CD14-positive monocyte (primary cell): ENCODE results near the gene CACNA2D1. TPM values are rescaled to one million over a fixed set of nuclear protein-coding genes. Genes with fewer than 3 reads are reported as not detected.

ENCODE experiments used
- DNase-seq, 3 donors: peaks; one replicate each; pipeline ENCODE4 v3.0.0-alpha.2; 2011 to 2022
- H2AFZ ChIP-seq: 2 replicates; pipeline ENCODE4 v1.6.0; 2012; ENCODE audit warnings: mild to moderate bottlenecking, low read depth, low read length, inconsistent platforms; ENCODE audit not compliant: insufficient read depth, poor library complexity, severe bottlenecking
- H3K27ac ChIP-seq, 2 donors: 1 replicate in 1 of 2; 2 replicates in 1 of 2; pipeline ENCODE4 v1.5.1; 2012 to 2013; ENCODE audit warnings: low read length in 2 of 2, control low read depth in 1 of 2, inconsistent platforms in 1 of 2, low read depth in 1 of 2, mild to moderate bottlenecking in 1 of 2
- H3K27me3 ChIP-seq, 2 donors: one replicate each; pipeline versions ENCODE4 v1.6.0 to v1.6.1; 2011 to 2013; ENCODE audit warnings: low read length in 2 of 2; ENCODE audit not compliant: control insufficient read depth in 2 of 2, insufficient read depth in 2 of 2
- H3K36me3 ChIP-seq, 2 donors: replicated peaks in 1 of 2; 1 replicate in 1 of 2; 2 replicates in 1 of 2; pipeline versions ENCODE4 v1.5.1 to v1.6.1; 2012 to 2013; ENCODE audit warnings: low read length in 2 of 2, control low read depth in 1 of 2, inconsistent platforms in 1 of 2, mild to moderate bottlenecking in 1 of 2; ENCODE audit not compliant: insufficient read depth in 2 of 2, control insufficient read depth in 1 of 2
- H3K4me1 ChIP-seq, 2 donors: 1 replicate in 1 of 2; 2 replicates in 1 of 2; pipeline versions ENCODE4 v1.5.1 to v1.6.1; 2012 to 2013; ENCODE audit warnings: low read length in 2 of 2, control low read depth in 1 of 2, inconsistent platforms in 1 of 2, mild to moderate bottlenecking in 1 of 2, moderate library complexity in 1 of 2; ENCODE audit not compliant: insufficient read depth in 2 of 2, control insufficient read depth in 1 of 2
- H3K4me2 ChIP-seq: replicated peaks from 2 replicates; pipeline ENCODE3; 2012; ENCODE audit warnings: low read length, moderate library complexity, mild to moderate bottlenecking; ENCODE audit not compliant: poor library complexity, severe bottlenecking; ENCODE audit errors: extremely low read depth
- H3K4me3 ChIP-seq, 3 experiments: fragments of 200-600 bp in 1 of 3; sonication (generic) in 1 of 3; replicated peaks in 1 of 3; 1 replicate in 2 of 3; 2 replicates in 1 of 3; pipeline ENCODE4 v1.5.1; 2011 to 2013; ENCODE audit warnings: low read length in 3 of 3, mild to moderate bottlenecking in 3 of 3, control low read depth in 2 of 3, low read depth in 2 of 3, inconsistent platforms in 1 of 3, moderate library complexity in 1 of 3
- H3K79me2 ChIP-seq: 2 replicates; pipeline ENCODE4 v1.6.0; 2012; ENCODE audit warnings: mild to moderate bottlenecking, control low read depth, inconsistent platforms, low read length, moderate library complexity; ENCODE audit not compliant: insufficient read depth
- H3K9ac ChIP-seq: 2 replicates; pipeline ENCODE4 v1.6.0; 2017; ENCODE audit warnings: low read length, mild to moderate bottlenecking; ENCODE audit not compliant: insufficient read depth, poor library complexity, severe bottlenecking
- H3K9me3 ChIP-seq, 2 donors: replicated peaks in 1 of 2; 1 replicate in 1 of 2; 2 replicates in 1 of 2; pipeline versions ENCODE4 v1.5.1 to v1.6.1; 2012 to 2013; ENCODE audit warnings: low read length in 2 of 2, control low read depth in 1 of 2; ENCODE audit not compliant: control insufficient read depth in 1 of 2, insufficient read depth in 1 of 2
- H4K20me1 ChIP-seq: 2 replicates; pipeline ENCODE4 v1.6.0; 2012; ENCODE audit warnings: mild to moderate bottlenecking, low read length, control low read depth, moderate library complexity; ENCODE audit not compliant: insufficient read depth
- H3K27ac Mint-ChIP-seq, 7 donors: one replicate each; pipeline ENCODE4 v1.8.0; 2020; ENCODE audit warnings: mild to moderate bottlenecking in 7 of 7, mixed read lengths in 7 of 7, moderate library complexity in 6 of 7, inconsistent platforms in 2 of 7
- H3K27me3 Mint-ChIP-seq, 3 donors: one replicate each; pipeline ENCODE4 v1.8.0; 2021 to 2022; ENCODE audit warnings: low read depth in 3 of 3, mild to moderate bottlenecking in 3 of 3, mixed read lengths in 3 of 3, moderate library complexity in 3 of 3, inconsistent platforms in 1 of 3
- H3K36me3 Mint-ChIP-seq, 2 donors: one replicate each; pipeline ENCODE4 v1.8.0; 2020; ENCODE audit warnings: mixed read lengths in 2 of 2, inconsistent platforms in 1 of 2, mild to moderate bottlenecking in 1 of 2
- H3K4me1 Mint-ChIP-seq: one replicate; pipeline ENCODE4 v1.8.0; 2020; ENCODE audit warnings: mild to moderate bottlenecking, mixed read lengths
- H3K4me3 Mint-ChIP-seq, 2 donors: one replicate each; pipeline ENCODE4 v1.8.0; 2020; ENCODE audit warnings: mild to moderate bottlenecking in 2 of 2, mixed read lengths in 2 of 2, moderate library complexity in 1 of 2
- H3K9me3 Mint-ChIP-seq, 7 donors: one replicate each; pipeline ENCODE4 v1.8.0; 2020 to 2022; ENCODE audit warnings: mixed read lengths in 7 of 7, mild to moderate bottlenecking in 6 of 7, moderate library complexity in 6 of 7, inconsistent platforms in 2 of 7
- WGBS: methylation state at CpG from one replicate; pipeline ENCODE4 v1.1.5; 2013; ENCODE audit warnings: missing lambda C conversion rate; ENCODE audit not compliant: insufficient coverage; 5-methylcytosine and 5-hydroxymethylcytosine counted together
- intact Hi-C, 2 donors: fragments of 100-400 bp; cut with micrococcal nuclease; formaldehyde crosslinking; loops; one replicate each; pipeline versions ENCODE4 v1.15.0 to v1.15.1; 2023
- polyA plus RNA-seq, 3 donors: library from polyadenylated mRNA; depleted of rRNA in 1 of 3; unstranded in 2 of 3; stranded (reverse) in 1 of 3; fragments of 300-500 nt in 2 of 3; fragments of >200 nt in 1 of 3; fragmentation: Illumina TruSeq in 2 of 3; gene quantifications; 1 replicate in 2 of 3; 2 replicates in 1 of 3; pipeline ENCODE4 v1.2.3, GENCODE V29; 2012 to 2021
- TF ChIP-seq, protein P1 (sequence below): fragments of 200-600 bp; IDR thresholded peaks from one replicate; pipeline ENCODE4 v1.8.0; 2022; ENCODE audit warnings: antibody characterized with exemption, mild to moderate bottlenecking

Gene CACNA2D1
- polyA plus RNA-seq, 3 donors = 0.02 TPM; not detected in 2

DNA sequence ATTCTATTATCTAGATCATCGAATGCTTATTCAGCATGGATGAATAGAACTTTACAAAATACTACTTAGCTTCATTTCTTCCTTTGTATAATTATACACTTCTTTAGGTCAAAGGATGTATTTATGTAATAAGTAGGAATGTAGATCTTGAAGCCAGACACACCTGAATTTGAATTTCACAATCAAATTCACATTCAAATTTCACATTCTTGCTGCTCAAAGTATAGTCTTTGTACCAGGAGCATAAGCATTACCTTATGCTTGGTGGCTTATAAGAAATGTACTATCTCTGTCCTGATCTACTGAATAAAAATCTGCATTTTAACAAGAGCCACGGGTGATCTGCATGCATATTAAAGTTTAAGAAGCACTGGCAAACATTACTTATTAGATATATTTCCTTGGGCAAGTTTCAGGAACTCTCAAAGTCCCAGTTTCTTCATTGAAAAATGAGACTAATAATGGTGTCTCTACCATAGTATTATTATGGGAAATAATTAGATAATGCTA is 112.8 kb downstream of the CACNA2D1 start:
- H3K27ac ChIP-seq = no peak overlapping the region
- no peak overlapping the region for H3K4me2 ChIP-seq
- Mint-ChIP-seq H3K9me3 (peaks cover 0 to 1% (median 0%) of the 10 kb centered on the region in 7 donors), H3K27ac (no peak overlapping the region), H3K4me3 (no peak overlapping the region), H3K27me3 (peaks cover 0 to 2% (median 0%) of the 10 kb centered on the region in 3 donors), H3K36me3 (no peaks in the 10 kb centered on the region), H3K4me1 (no peaks in the 10 kb centered on the region)
- no peaks in the 10 kb centered on the region for H3K36me3 ChIP-seq
- H3K4me1 ChIP-seq = no peaks in the 10 kb centered on the region
- no peak overlapping the region for H3K4me3 ChIP-seq
- TF ChIP-seq, protein P1, sequence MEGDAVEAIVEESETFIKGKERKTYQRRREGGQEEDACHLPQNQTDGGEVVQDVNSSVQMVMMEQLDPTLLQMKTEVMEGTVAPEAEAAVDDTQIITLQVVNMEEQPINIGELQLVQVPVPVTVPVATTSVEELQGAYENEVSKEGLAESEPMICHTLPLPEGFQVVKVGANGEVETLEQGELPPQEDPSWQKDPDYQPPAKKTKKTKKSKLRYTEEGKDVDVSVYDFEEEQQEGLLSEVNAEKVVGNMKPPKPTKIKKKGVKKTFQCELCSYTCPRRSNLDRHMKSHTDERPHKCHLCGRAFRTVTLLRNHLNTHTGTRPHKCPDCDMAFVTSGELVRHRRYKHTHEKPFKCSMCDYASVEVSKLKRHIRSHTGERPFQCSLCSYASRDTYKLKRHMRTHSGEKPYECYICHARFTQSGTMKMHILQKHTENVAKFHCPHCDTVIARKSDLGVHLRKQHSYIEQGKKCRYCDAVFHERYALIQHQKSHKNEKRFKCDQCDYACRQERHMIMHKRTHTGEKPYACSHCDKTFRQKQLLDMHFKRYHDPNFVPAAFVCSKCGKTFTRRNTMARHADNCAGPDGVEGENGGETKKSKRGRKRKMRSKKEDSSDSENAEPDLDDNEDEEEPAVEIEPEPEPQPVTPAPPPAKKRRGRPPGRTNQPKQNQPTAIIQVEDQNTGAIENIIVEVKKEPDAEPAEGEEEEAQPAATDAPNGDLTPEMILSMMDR = no peak
- H4K20me1 ChIP-seq = no peaks in the 10 kb centered on the region
- intact Hi-C loops = no loop called here
- no peaks in the 10 kb centered on the region for H3K79me2 ChIP-seq
- no peaks in the 10 kb centered on the region for H3K27me3 ChIP-seq
- H3K9ac ChIP-seq = no peak overlapping the region
- H3K9me3 ChIP-seq = no peaks in the 10 kb centered on the region
- DNase-seq = no peak
- no CpG with 5 or more reads among the region's 2 CpGs for WGBS
- no peak overlapping the region for H2AFZ ChIP-seq

DNA sequence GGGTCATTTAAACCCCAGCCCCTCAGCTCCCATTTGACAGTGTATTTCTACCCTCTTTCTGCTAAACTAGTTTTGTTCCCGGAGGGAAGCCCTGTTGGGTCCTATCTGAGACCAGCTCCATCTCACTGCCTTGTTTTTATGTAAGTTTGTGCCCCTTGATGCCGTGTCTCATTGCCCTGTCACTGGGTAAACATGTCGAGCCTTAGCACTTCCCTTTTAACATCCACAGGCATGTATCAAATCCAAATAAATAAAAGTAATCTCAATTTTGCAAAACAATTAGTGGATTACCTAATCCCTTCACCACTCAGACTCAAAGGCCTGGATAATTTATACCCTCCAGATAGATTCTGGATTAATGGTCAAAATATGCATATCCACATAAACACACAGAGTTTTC is 115.7 kb downstream of the CACNA2D1 start:
- Mint-ChIP-seq H3K27me3 (peaks cover 0 to 2% (median 0%) of the 10 kb centered on the region in 3 donors), H3K9me3 (no peaks in the 10 kb centered on the region), H3K27ac (no peak overlapping the region), H3K4me1 (no peaks in the 10 kb centered on the region), H3K4me3 (no peak overlapping the region), H3K36me3 (no peaks in the 10 kb centered on the region)
- H3K4me3 ChIP-seq = no peak overlapping the region
- no peaks in the 10 kb centered on the region for H4K20me1 ChIP-seq
- WGBS = 20% methylated on average over 1 of the region's 3 CpGs
- TF ChIP-seq, protein P1 = no peak
- H3K9ac ChIP-seq = no peak overlapping the region
- no peak overlapping the region for H3K4me2 ChIP-seq
- no peaks in the 10 kb centered on the region for H3K4me1 ChIP-seq
- H3K36me3 ChIP-seq = no peaks in the 10 kb centered on the region
- H3K79me2 ChIP-seq = no peaks in the 10 kb centered on the region
- no peak overlapping the region for H3K27ac ChIP-seq
- H3K9me3 ChIP-seq = no peaks in the 10 kb centered on the region
- intact Hi-C loops = no loop called here
- no peaks in the 10 kb centered on the region for H3K27me3 ChIP-seq
- no peak for DNase-seq
- no peak overlapping the region for H2AFZ ChIP-seq
